ENCODE results near the gene CALD1.

The CALD1 gene

GRCh38 chr7:134927076-134927475 lies 147.6 kb downstream of the CALD1 start:
- DNase-seq (ENCODE audit: low read depth in 1 of 2, low spot score in 1 of 2) = no peak
- Histone ChIP-seq H3K27ac (replicated peaks) (no peak overlapping the region), H3K4me3 (replicated peaks; ENCODE audit: insufficient read depth, low read length) (no peak overlapping the region), H3K27me3 (ENCODE audit: insufficient read depth, poor library complexity, severe bottlenecking) (no peaks in the 10 kb centered on the region)
- TF ChIP-seq REST (IDR thresholded peaks at IDR 0.05; ENCODE audit: insufficient replicate concordance, low read depth) (no peak), GABPA (IDR thresholded peaks at IDR 0.05; ENCODE audit: low read depth) (no peak), CTCF (IDR thresholded peaks at IDR 0.05; ENCODE audit: insufficient read depth, low read length) (no peak), SPI1 (IDR thresholded peaks at IDR 0.05; ENCODE audit: borderline replicate concordance, low read depth) (no peak), POLR2AphosphoS5 (IDR thresholded peaks at IDR 0.05; ENCODE audit: low read depth) (no peak)

- Histone ChIP-seq H3K27ac (replicated peaks) (no peak overlapping the region), H3K27me3 (ENCODE audit: insufficient read depth, poor library complexity, severe bottlenecking) (no peaks in the 10 kb centered on the region), H3K4me3 (replicated peaks; ENCODE audit: insufficient read depth, low read length) (no peak overlapping the region)
- no peak for TF ChIP-seq CTCF (IDR thresholded peaks at IDR 0.05; ENCODE audit: insufficient read depth, low read length)
- no peak for TF ChIP-seq REST (IDR thresholded peaks at IDR 0.05; ENCODE audit: insufficient replicate concordance, low read depth)
- TF ChIP-seq POLR2AphosphoS5 (IDR thresholded peaks at IDR 0.05; ENCODE audit: low read depth) = no peak
- TF ChIP-seq SPI1 (IDR thresholded peaks at IDR 0.05; ENCODE audit: borderline replicate concordance, low read depth) = no peak
- no peak for TF ChIP-seq GABPA (IDR thresholded peaks at IDR 0.05; ENCODE audit: low read depth)
- no peak for DNase-seq (ENCODE audit: low read depth in 1 of 2, low spot score in 1 of 2)
Measured at GRCh38 chr7:134927723-134928122, 148.3 kb downstream of the CALD1 start.

DNA sequence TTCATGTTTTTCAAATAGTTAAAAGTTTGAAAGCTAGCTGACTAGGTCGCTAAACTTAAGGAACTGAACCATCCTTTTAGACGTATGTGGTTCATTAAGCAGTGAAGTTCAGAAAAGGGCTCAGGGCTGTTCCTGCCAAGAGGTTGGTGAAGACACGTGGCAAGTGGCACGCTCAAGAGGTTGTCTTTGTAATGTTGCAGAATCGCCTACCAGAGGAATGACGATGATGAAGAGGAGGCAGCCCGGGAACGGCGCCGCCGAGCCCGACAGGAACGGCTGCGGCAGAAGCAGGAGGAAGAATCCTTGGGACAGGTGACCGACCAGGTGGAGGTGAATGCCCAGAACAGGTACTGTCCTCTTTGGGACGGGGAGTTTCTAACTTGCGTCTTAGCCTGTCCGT lies 149.1 kb downstream of the CALD1 start:
- TF ChIP-seq POLR2AphosphoS5 (IDR thresholded peaks at IDR 0.05; ENCODE audit: low read depth) = no peak
- TF ChIP-seq GABPA (IDR thresholded peaks at IDR 0.05; ENCODE audit: low read depth) = no peak
- no peak for TF ChIP-seq SPI1 (IDR thresholded peaks at IDR 0.05; ENCODE audit: borderline replicate concordance, low read depth)
- TF ChIP-seq REST (IDR thresholded peaks at IDR 0.05; ENCODE audit: insufficient replicate concordance, low read depth) = no peak
- no peak for TF ChIP-seq CTCF (IDR thresholded peaks at IDR 0.05; ENCODE audit: insufficient read depth, low read length)
- Histone ChIP-seq H3K4me3 (replicated peaks; ENCODE audit: insufficient read depth, low read length) (no peak overlapping the region), H3K27me3 (ENCODE audit: insufficient read depth, poor library complexity, severe bottlenecking) (no peaks in the 10 kb centered on the region), H3K27ac (replicated peaks) (no peak overlapping the region)
- DNase-seq (ENCODE audit: low read depth in 1 of 2, low spot score in 1 of 2) = no peak

Data from HL-60 (cell line).